Stimulated activated CD8-positive, alpha-beta memory T cell treated with anti-CD3 and anti-CD28 coated beads, Interleukin-12 subunit alpha, Interleukin-12 subunit beta, amount 100 ng/mL, for 4 hours (primary cell): ENCODE data around the gene AURKAIP1.
A peak's percentile ranks its signal among the peaks of the same experiment; 100 is the strongest.
"Not testable (repeated sequence)": the region's sequence is repeated elsewhere in the genome, so short reads cannot be mapped to it uniquely, and the experiment has no call there.

Source experiments
- DNase-seq: peaks from one replicate; pipeline ENCODE4 v3.0.0-alpha.2; 2020; ENCODE audit warnings: low read depth

AURKAIP1 gene

DNA sequence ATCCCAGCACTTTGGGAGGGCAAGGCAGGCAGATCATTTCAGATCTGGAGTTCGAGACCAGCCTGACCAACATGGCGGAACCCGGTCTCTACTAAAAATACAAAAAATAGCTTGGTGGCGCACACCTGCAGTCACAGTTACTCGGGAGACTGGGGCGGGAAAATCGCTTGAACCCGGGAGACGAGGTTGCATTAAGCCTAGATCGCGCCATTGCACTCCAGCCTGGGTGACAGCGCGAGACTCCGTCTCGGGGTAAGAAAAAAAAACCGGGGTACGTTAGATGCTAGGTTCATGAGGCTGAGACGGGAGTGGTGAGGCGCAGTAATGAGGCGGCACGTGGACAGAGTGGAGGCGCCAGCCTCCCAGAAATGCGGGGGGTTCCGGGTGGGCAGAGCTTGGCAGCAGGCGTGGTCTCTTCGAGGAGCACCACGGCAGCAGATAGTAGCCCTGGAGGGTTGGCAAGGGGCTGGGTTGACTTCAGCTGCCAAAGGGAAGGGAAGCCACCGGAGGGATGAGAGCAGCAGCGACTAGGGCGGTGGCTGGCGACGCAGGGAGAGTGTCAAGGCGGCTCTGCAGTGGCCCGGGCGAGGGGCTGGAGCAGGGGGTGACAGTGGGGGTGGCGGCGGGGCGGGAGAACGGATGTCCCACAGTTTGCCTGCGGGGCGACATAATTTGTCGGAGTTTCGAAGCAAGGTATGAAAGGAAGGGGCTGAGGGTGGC, 31.3 kb upstream of the AURKAIP1 start:
- no peak for DNase-seq

DNA sequence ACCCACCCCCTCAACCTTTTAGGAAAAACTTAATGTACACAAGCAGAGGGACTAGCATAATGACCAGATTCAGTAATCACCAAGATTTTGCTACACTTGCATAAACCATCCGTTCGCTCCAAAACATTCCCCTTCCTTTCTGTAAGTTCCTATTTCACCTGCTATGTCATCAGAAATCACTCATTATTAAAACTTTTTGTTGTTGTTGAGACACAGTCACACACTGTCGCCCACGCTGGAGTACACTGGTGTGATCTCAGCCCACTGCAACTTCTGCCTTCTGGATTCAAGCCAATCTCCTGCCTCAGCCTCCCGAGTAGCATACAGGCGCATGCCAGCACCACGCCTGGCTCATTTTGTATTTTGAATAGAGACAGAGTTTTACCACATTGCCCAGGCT, 28.6 kb upstream of the AURKAIP1 start:
- DNase-seq: no peak

DNA sequence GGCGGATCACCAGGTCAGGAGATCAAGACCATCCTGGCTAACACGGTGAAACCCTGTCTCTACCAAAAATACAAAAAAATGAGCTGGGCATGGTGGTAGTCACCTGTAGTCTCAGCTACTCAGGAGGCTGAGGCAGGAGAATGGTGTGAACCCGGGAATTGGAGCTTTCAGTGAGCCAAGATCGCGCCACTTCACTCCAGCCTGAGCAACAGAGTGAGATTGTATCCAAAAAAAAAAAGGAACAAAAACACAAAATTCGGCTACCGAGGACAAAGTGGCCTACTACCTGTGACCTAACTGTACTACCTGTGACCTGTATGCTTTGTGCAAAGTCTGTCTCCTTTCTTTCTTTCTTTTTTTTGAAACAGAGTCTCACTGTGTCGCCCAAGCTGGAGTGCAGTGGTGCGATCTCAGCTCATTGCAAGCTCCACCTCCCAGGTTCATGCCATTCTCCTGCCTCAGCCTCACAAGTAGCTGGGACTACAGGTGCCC, 27.9 kb upstream of the AURKAIP1 start:
- not testable (repeated sequence) for DNase-seq

DNA sequence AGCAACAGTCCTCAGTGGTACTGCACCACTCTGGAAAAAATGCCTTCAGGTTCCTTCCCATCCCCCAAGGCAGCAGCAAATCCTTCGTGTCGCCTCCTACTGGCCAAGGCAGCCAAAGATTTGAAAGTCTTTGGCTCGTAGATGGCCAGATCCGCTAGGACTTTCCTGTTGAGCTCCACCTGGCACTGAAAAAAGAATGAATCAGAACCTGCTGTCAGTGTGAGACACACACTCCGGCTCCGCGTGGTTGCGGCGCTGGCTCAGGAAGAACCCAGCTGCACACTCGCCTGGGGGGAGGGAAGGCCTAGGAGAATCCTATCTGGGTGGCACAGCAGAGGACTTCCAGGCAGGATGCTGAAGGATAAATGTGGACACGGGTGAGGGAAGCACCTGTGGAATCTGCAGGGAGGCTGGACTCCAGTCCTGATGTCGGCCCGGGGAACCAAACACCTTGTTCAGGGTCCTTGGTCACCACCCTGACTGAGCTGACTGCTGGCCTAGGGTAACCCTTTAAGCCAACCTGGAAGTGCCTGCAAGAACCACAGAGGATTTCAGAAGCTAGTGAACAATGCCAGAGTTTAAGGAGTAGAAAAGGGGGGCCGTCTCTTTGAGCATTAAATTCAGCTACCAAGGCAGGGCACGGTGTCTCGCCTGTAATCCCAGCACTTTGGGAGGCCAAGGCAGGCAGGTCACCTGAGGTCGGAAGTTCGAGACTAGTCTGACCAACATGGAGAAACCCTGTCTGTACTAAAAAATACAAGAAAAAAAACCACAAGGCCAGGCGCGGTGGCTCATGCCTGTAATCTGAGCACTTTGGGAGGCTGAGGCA, 27.3 kb upstream of the AURKAIP1 start:
- no peak for DNase-seq

DNA sequence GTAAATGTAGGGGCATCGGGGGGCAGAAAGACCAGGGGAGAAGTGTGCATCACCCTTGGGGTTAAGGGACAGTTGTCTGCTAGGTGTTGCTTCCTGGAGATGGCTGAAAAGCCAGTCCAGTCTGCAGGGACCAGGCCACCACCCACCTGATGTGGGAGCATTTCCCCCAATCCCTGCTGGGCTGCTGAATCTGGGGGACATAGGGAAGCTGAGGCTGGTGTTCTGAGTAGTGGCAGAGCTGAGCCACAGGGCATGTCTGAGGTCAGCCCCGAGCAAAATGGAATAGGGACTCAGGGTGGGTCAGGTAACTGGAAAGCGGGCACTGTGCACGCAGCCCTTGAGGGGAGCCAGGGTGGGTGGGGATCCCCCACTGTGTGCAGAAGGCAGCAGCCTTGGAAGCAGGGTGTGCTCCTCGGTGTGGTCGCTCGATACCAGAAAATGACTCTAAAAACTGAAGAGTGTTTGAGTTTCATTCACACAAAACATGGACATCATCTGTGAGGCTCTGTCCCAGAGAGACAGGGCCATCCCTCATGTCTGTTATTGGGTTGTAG, 26.5 kb upstream of the AURKAIP1 start:
- no peak for DNase-seq

DNA sequence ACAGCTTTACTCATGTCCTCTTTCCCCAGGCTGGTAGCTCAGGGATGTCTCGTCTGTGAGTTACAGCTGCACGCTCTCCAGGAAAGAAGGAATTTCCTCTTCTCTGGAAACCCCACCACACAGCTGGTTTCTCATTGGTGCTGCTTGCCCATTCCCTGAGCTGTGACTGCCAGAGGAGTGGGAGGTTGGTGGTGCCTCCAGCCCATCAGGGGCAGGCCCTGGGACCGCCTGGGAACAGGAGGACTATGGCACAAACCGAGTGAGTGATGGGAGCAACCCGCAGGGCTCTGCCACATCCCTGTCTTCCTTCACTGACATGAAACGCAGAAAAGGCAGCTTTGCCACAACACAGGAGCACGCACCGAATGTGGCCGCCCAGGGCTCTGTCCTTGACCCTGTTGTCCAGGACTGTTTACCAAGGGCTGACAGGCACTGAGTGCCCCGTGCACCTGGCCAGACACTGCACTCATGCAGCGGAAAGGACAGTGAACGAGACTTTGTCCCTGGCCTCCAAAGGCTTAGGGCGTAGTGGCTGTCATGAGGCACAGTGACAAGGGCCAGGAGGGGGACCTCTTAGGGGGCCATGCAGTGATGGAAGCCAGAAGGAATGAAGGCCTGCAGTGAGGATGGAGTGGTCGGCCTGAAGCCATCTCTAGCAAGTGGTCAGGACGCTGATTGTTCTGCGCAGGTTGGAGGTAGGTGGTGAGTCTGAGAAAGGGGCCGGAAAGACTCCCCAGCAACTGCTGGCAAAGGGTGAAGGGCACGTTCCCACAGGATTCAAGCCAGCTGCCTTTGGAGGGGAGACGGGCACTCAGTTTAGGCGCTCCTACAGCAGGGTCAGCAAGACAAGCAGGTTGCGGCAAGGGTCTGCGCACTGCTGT, 25.8 kb upstream of the AURKAIP1 start:
- no peak for DNase-seq

DNA sequence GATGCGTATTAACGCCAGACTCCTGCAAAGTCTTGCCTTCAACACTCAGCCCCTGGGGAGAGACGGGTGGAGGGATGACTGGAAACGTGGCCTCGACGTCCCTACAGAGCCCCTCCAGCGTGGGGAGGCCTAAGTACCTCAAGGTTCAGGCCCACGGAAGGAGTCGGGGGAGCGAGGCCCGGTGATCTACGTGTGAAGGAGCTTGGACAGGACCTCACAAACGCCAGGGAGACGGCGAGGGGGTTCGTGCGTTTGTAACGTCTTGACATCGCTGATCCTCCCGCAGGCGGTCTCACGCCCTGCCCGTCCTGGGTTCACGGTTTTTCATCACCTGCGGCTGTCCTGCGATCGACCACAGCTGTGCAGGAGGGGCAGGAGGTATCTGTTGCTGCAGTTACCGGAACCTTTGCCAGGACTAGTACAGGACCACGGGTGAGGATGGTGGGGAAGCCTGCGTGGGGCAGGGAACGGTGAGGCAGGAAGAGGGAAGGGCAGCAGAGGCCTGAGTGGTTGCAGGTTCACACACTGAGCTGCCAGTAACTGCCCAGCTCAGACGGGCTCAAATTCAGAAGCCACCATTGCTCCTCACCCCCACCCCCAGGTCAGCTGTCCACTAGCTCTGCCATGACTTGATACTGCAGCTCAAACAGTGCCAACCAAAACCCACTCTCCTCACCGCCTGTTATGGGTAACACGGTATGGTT, 25.0 kb upstream of the AURKAIP1 start:
- no peak for DNase-seq

DNA sequence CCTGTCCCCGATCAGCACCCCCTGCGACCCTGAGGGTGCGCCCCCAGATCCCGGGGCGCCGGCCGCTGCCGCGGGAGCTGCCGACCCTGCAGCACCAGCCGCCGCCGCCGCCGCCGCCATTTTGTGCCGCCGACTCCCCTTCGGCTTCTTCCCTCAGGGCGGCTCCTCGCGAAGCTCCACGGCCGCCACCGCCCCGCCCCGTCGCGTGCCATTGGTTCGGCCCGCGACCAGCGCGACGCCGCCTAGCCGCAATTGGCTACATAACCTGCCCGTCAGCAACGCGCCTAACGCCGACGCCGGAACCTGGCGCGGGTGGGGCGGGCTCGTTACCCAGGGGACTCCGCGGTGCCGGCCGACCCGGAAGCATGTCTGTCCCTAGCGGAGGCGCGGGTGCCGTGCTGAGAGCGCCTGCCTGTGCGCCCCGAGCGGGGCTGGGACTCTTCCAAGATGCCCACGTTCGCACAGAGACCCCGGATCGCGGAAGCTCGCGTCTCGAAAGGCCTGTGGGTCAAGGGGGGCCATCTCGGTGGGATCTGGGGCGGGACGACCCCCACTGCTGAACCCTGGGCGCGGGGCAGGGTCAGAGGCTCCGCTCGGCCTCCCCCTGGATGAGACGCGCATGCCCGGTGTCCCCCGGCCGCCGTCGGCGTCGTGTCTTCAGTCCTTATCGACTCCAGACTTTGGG, 24.3 kb upstream of the AURKAIP1 start, which contains the start of gene CCNL2:
CCNL2 (minus strand) TSS at position 149 of the 685 bp plus-strand sequence; CDS start at position 120, 29 bp downstream.
- peak; percentile 99 for DNase-seq

DNA sequence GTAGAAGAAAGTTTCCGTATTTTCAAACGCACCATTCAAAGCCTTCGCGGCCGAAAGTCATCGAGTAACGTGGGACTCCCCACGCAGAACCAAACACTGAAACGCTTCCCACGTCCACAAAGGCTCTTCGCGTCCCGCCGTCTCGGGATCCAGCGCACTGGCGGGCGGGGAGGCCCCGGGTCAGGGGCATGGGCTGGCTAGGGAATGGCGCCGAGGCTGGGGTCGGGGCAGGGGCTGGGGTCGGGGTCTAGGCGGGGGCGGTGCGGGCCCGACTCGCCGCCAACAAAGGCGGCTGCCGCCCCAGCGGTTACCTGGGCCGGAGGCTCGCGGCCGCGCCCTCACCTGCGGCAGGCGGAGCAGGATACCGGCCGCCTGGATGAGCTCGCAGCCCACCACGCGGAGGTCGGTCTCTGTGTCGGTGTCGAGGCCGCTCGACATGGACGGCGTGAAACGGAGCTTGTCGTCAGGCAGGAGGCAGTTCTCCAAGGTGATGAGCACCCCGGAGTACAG, 23.7 kb upstream of the AURKAIP1 start:
- DNase-seq: no peak

DNA sequence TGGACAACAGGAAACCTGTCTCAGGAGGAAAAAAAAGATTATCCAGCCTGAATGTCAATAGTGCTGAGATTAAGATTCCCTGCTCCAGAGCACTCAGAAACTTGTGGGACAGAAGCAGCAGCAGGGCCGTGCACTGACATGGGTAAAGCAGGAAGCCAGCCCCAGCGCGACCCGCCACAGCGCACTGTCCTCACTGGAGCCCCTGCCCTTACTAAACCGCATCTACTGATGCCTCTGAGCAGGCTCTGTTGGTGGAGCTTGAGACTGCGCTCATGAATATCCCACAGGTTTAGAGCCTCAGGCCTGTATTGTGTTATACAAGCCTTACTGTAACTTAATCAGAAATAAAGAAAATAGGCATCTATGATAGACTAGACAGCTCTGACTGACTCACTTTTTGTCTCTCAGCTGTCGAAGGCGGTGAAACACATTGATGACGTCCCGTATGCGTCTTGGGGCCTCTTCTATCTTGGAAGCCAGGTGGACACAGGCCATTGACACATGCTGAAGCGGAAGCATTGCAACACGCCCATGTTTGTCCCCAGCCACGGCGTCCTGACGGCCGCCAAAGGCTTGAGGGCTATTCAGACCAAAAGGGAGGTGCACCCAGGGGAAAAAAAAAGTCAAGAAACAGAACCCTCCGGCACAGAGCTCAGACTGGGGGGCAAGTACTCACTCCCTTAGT, 23.0 kb upstream of the AURKAIP1 start:
- DNase-seq: no peak

DNA sequence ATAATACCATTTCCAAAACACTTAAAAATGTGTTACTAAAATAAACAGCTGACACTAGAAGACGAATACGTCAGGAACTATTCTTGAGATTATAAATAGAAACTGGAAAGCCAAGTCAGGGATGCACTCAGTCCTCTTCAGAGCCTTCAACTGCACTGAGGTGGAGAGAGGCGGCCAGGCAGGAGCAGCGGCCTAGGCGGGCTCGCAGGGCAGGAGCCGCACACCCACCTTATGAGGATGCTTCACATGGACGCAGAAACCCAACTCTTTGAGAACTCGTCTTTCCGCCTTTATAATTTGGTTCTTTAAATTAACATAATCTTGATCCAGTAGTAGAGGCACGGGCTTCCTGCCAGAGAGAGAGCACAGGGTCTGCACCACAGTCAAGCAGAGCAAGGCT, 20.2 kb upstream of the AURKAIP1 start:
- DNase-seq: no peak

DNA sequence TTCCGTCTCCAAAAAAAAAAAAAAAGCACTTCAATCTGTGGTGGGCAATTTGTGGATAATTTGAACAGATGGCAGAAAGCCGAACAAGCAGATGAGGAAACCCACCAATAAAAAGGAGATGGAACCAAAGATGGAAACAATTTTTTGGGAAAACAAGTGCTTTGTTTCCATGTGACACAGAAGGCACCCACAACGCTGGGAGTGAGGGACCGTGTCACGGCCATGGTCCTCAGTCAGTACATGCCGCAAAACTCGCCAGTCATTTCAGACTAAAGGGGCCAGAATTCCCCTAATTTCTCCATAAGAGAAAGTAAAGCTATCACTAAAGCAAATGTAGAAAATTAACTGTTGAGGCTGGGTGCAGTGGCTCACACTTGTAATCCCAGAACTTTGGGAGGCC, 19.1 kb upstream of the AURKAIP1 start:
- DNase-seq: no peak

DNA sequence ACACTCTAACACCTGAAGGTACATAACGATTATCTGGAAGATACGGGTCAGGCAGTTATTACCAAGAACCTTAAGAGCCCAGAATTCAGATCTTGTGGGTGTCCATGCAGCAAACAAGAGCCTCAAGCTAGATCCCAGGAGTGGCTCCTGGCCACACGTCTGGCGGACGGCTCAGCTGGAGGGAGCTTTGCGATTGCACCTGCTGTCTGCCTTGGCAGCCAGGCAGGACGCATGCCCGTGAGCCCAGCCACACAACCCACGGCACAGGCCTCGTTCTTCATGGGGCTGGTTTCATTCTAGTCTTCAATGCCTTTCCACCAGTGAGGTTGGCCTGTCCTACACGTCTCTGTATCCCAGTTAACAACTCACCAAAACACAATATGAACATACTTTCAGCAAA, 18.4 kb upstream of the AURKAIP1 start:
- no peak for DNase-seq

DNA sequence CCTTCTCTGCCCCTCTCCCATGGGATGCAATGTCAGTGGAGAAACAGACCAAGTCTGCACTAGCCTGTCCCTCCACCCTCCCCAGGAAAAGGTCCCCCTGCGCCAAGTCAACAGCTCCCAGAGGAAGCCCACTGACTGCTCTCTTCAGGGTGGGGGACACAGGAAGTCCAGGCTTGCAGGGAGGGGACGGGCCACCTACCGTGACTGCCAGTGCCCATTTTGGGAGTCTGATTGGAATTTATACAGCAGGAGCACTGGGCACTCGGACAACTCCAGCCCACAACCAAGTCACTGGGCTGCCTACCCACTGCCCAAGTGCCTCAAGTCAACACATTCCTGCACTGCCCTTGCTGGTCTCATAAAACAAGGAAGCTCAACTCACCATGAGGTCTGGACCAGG, 18.0 kb upstream of the AURKAIP1 start:
- DNase-seq: no peak

DNA sequence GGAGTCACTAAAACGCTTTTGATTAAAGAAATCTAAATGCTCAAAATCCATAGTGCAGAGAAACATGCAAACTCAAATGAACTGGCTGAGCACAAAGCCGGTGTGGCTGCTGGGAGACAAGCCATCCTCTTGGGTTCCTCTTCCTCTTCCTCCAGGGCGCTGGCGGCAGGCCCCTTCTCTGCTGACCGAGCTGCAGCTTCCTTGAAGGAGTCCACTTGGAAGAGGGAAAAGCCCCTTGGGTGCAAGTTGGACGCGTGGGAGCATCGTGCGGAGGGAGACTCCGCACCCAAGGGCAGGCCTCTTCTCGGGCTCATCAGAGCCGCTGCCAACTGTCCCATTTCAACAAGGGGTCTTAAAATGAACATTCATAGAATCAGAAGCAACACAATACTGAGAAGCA, 16.2 kb upstream of the AURKAIP1 start:
- no peak for DNase-seq

DNA sequence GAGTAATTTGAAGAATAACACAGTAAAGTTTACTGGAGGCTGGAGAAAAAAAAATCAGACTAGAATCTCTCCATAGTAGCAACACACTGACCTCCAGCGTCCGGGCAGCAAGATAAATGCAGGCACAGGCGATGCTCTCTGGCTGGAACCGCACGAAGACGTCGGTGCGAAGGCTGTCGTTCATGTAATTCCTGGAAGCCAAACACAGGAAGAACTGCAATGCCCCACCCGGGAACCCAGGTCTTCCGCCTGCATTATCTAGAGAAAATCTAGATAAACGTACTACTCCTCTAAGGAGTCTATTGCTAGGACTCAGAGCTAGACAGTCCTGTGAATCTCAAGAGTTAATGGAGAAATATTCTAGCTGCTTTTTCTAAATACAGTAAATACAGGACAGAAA, 15.7 kb upstream of the AURKAIP1 start:
- DNase-seq: no peak

DNA sequence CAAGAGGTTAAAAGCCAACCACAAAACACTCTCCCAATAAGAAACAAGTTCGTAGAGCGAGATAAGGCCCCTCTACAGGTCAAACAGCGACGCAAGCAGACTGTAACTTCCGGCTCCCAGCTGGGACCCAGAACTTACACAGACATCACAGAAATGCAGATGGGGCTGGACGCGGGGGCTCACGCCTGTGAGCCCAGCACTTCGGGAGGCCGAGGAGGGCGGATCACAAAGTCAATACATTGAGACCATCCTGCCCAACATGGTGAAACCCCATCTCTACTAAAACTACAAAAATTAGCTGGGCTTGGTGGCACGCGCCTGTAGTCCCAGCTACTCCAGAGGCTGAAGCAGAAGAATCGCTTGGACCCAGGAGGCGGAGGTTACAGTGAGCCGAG, 13.1 kb upstream of the AURKAIP1 start:
- no peak for DNase-seq

DNA sequence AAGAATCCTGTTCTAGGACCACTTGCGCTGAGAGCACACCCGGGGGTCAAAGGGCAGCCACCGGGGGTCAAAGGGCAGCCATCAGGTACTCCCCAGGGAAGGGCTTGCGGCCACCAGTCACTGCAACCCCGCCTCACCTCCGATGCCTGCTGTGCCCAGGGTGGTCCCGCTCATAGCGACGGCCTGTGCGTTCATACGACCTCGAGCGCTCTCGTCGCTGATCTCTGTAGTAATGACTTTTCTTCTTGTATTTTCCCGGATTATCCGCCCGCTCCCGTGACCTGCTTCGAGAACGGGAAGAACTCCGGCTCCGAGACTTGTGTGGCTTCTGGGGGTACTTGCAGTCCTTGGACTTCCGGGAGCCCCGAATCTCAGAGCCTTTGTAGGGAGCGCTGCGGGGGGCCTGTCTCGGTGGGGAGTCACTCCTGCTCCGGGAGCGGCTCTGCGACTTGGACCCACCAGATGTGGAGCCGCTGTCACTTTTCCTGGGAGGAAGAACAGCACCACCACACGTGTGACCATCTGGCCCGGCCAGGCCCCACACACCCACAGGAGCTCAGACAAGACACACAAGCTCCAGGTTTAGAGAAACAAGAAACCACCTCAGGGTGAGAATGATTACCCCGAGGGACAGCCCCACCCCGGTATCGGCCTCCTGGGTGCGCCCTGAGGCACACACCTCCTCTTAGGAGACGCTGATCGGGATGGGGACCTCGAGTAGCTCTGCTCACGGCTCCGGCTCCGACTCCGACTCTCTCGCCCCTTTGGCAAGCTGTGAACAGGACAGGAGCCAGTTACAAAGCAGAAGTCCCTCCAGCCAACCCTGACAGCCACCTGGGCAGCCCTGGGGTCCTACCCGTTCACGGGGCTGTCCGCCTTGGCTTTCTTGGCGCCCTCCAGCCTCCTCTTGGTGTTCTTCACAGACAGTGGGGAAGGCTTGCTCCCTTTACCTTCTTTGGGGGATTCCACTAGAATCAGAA, 12.4 kb upstream of the AURKAIP1 start:
- no peak for DNase-seq

DNA sequence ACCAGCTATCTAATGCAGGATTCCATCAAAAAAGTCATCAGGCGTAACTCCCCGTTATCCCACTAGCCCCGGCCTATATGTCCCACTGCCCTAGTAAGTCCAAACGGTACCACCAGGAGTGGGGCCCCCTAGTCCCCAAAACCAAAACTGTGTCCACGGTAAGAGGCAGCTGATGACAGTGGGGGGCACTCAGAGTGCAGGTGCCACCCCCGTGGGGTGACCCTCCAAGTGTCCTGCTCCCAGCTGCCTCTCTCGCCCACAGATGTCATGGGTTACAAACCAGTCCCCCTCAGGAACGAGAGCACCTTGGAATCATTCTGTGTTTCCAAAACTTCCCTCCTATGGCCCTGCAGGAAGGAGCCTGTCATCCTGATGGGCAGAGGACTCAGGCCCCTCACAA, 10.9 kb upstream of the AURKAIP1 start:
- no peak for DNase-seq
